HK-2 (cell line): ENCODE results near the gene SRPRB.

Source experiments
- DNase-seq: peaks from one replicate; pipeline ENCODE4 v3.0.0-alpha.2; 2018; ENCODE audit not compliant: unreplicated experiment

SRPRB gene

DNA sequence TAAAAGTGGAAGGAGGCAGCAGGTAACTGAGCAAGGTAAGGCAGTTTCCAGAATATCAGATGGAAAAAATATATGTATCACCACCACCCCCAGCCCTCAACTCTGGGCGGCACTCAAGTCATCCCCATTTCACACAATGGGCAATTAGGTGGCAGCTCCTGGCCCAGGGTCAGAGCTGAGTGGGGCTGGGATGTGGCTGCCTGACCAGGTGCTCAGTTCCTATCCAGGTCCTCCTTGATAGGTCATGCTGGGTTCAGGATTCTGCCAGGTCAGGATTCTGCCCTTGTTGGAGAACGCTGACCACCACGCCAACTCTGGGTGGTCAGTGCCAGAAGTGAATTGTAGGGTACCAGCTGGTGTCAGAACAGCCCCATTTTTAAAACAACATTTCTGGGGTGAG, 60.5 kb downstream of the SRPRB start:
- DNase-seq = no peak

GRCh38 chr3:133868186-133868585, 62.6 kb downstream of the SRPRB start:
- no peak for DNase-seq

GRCh38 chr3:133868758-133869475, 63.3 kb downstream of the SRPRB start:
- no peak for DNase-seq

GRCh38 chr3:133869586-133869985, 64.0 kb downstream of the SRPRB start:
- no peak for DNase-seq

DNA sequence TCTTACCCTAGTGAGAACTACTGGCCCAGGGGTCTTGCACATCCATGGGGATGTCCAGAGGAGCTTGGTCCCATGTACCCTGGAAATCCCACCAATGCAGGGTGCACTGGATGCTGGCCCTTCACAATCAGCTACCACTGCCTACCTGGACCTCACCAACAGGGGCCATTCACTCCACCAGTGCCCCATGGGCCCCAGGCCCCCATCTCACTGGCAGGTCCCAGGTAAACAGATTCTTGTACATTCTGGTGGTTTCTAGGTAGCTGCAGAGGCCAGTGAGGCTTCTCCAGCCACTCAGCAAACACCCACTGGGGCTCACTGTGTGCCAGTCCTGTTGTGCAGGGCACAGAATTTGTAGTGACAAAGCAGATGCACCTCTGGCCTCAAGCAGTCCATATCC, 65.2 kb downstream of the SRPRB start:
- DNase-seq = no peak
